HepG2 (cell line): ENCODE data around the gene ANAPC5. TPM values are rescaled to one million over a fixed set of nuclear protein-coding genes. Genes with fewer than 3 reads are reported as not detected.

Source experiments
- ATAC-seq: fragments of 200-7000 bp; cut with Tn5 transposase; 3 replicates; pipeline ENCODE4 v1.9.1; 2020; ENCODE audit warnings: mild to moderate bottlenecking, moderate library complexity
- BruUV-seq: library from RNA; stranded (reverse); fragments of 400-500 nt; replicated peaks from 2 replicates; lab custom pipeline; 2021; lab: Mats Ljungman, UMichigan
- CTCF ChIA-PET: fragments of 300-600 bp; formaldehyde crosslinking; extraction: SDS; loops from one replicate; lab custom pipeline; 2021; ENCODE audit warnings: low total read pairs, inconsistent platforms, low intra/inter-chr PET ratio; lab: Yijun Ruan, JAX
- POLR2A ChIA-PET: fragments of 350-600 bp; sonication (Branson Sonifier 250); formaldehyde crosslinking; loops from one replicate; lab custom pipeline; 2020; ENCODE audit warnings: antibody characterized with exemption, inconsistent platforms; lab: Yijun Ruan, JAX
- DNase-seq: peaks from one replicate; pipeline ENCODE4 v3.0.0-alpha.2; 2015; ENCODE audit warnings: low spot score
- FAIRE-seq: peaks from 3 replicates; lab custom pipeline; 2011; peaks lifted over from hg19 to GRCh38; lab: Jason Lieb, UNC
- H2AFZ ChIP-seq: one replicate; pipeline ENCODE4 v1.6.1; 2011; ENCODE audit warnings: low read length, inconsistent platforms
- H3K27ac ChIP-seq: fragments of 300-600 bp; 3 replicates; pipeline ENCODE4 v1.8.0; 2011; ENCODE audit warnings: mixed run types, mild to moderate bottlenecking, mixed read lengths, low read length, inconsistent platforms; ENCODE audit not compliant: insufficient read depth; ENCODE audit errors: extremely low read length
- H3K27me3 ChIP-seq, 2 experiments: fragments of 200-600 bp in 1 of 2; 2 replicates in 1 of 2; 3 replicates in 1 of 2; pipeline versions ENCODE4 v1.6.0 to v1.8.0; 2011; ENCODE audit warnings: low read length in 2 of 2, mild to moderate bottlenecking in 2 of 2, moderate library complexity in 2 of 2, inconsistent platforms in 1 of 2; ENCODE audit not compliant: insufficient read depth in 2 of 2, control insufficient read depth in 1 of 2
- H3K36me3 ChIP-seq, 2 experiments: fragments of 200-600 bp in 1 of 2; replicated peaks in 1 of 2; 2 replicates in 1 of 2; 3 replicates in 1 of 2; pipeline versions ENCODE4 v1.5.1 to v1.8.0; 2011; ENCODE audit warnings: low read length in 2 of 2, inconsistent platforms in 1 of 2; ENCODE audit not compliant: insufficient read depth in 2 of 2, control insufficient read depth in 1 of 2
- H3K4me1 ChIP-seq: 2 replicates; pipeline ENCODE4 v1.5.1; 2012; ENCODE audit warnings: low read length, inconsistent platforms; ENCODE audit not compliant: insufficient read depth
- H3K4me2 ChIP-seq: 2 replicates; pipeline ENCODE4 v1.6.0; 2011; ENCODE audit warnings: low read depth, low read length, inconsistent platforms
- H3K4me3 ChIP-seq, 3 experiments: fragments of 200-600 bp in 1 of 3; sonication (generic), shearing (Covaris generic) in 1 of 3; replicated peaks in 1 of 3; 2 replicates each; pipeline ENCODE4 v1.5.1; 2011 to 2016; ENCODE audit warnings: low read length in 3 of 3, inconsistent platforms in 2 of 3, low read depth in 2 of 3, mild to moderate bottlenecking in 2 of 3, control low read depth in 1 of 3, mixed read lengths in 1 of 3; ENCODE audit not compliant: insufficient read depth in 1 of 3
- H3K79me2 ChIP-seq: one replicate; pipeline ENCODE4 v1.6.1; 2011; ENCODE audit warnings: low read length, inconsistent platforms; ENCODE audit not compliant: insufficient read depth
- H3K9ac ChIP-seq: 2 replicates; pipeline ENCODE4 v1.6.0; 2011; ENCODE audit warnings: mild to moderate bottlenecking, low read depth, low read length, inconsistent platforms; ENCODE audit not compliant: insufficient read depth
- H3K9me3 ChIP-seq: 2 replicates; pipeline ENCODE4 v1.5.1; 2012; ENCODE audit warnings: mild to moderate bottlenecking, low read length
- H4K20me1 ChIP-seq: 2 replicates; pipeline ENCODE4 v1.6.0; 2011; ENCODE audit warnings: inconsistent platforms, mild to moderate bottlenecking, low read length, moderate library complexity; ENCODE audit not compliant: insufficient read depth
- AGO2 ChIP-seq: fragments of 200-400 bp; formaldehyde crosslinking; optimal IDR thresholded peaks from 2 replicates; pipeline ENCODE3; 2017; ENCODE audit warnings: mild to moderate bottlenecking, low read depth, low read length, moderate library complexity
- ARNTL ChIP-seq: sonication (generic); formaldehyde crosslinking; IDR thresholded peaks from 2 replicates; pipeline ENCODE4 v1.4.0; 2020; ENCODE audit warnings: mild to moderate bottlenecking, missing genetic modification reagents
- FIP1L1 ChIP-seq: fragments of 200-400 bp; formaldehyde crosslinking; IDR thresholded peaks from 2 replicates; pipeline ENCODE4 v1.6.1; 2018; ENCODE audit warnings: low read depth, mild to moderate bottlenecking, low read length, moderate library complexity, borderline replicate concordance; ENCODE audit not compliant: insufficient read depth
- FOXK1 ChIP-seq: sonication (generic); formaldehyde crosslinking; IDR thresholded peaks from 2 replicates; pipeline ENCODE4 v1.4.0; 2020; ENCODE audit warnings: low read depth, missing genetic modification reagents, borderline replicate concordance
- PRMT3 ChIP-seq: sonication (generic); formaldehyde crosslinking; IDR thresholded peaks from 2 replicates; pipeline ENCODE4 v1.8.1; 2022; ENCODE audit warnings: low read depth, mild to moderate bottlenecking, moderate library complexity, missing genetic modification reagents, borderline replicate concordance
- SP1 ChIP-seq, 2 experiments: fragments of 450-650 bp in 1 of 2; sonication (generic) in 1 of 2; formaldehyde crosslinking in 1 of 2; IDR thresholded peaks; 2 replicates each; pipeline versions ENCODE4 v1.4.0 to v1.6.1; 2016 to 2020; ENCODE audit warnings: missing genetic modification reagents in 1 of 2
- ZBTB37 ChIP-seq: sonication (generic); formaldehyde crosslinking; IDR thresholded peaks from 2 replicates; pipeline ENCODE4 v1.4.0; 2020; ENCODE audit warnings: mild to moderate bottlenecking, missing genetic modification reagents
- ZFP82 ChIP-seq: sonication (generic); formaldehyde crosslinking; IDR thresholded peaks from 2 replicates; pipeline ENCODE4 v1.5.1; 2020; ENCODE audit warnings: mild to moderate bottlenecking, missing genetic modification reagents, borderline replicate concordance
- ZNF180 ChIP-seq: sonication (generic); formaldehyde crosslinking; IDR thresholded peaks from 2 replicates; pipeline ENCODE4 v1.4.0; 2020; ENCODE audit warnings: low read depth, missing genetic modification reagents, borderline replicate concordance
- WGBS: methylation state at CpG from one replicate; pipeline ENCODE4 v1.1.6; 2017; ENCODE audit warnings: low lambda C conversion rate; 5-methylcytosine and 5-hydroxymethylcytosine counted together
- in situ Hi-C: cut with HindIII; loops from 2 replicates; pipeline ENCODE4 v1.10.0; 2017; ENCODE audit warnings: low pct_unique_long_range_greater_than_20kb; ENCODE audit not compliant: extremely low pct_ligation_motif_present
- intact Hi-C: fragments of 100-400 bp; cut with micrococcal nuclease; formaldehyde crosslinking; loops from one replicate; pipeline ENCODE4 v1.10.0; 2022; ENCODE audit not compliant: unreplicated experiment
- polyA plus RNA-seq, 8 experiments: library from polyadenylated mRNA; depleted of rRNA in 3 of 8; stranded (reverse) in 7 of 8; unstranded in 1 of 8; fragments of >200 nt; fragmentation: Illumina TruSeq in 4 of 8; extraction: Trizol in 4 of 8; gene quantifications; 2 replicates each; pipeline versions ENCODE4 v1.2.1 to v1.2.3, GENCODE V29; 2011 to 2016; ENCODE audit warnings: low read depth in 4 of 8, missing spikeins in 1 of 8, mixed read lengths in 1 of 8; ENCODE audit not compliant: insufficient read depth in 1 of 8
- total RNA-seq, 5 experiments: library from RNA; depleted of rRNA; stranded (reverse); fragments of >200 nt; fragmentation: Illumina TruSeq; extraction: Trizol; gene quantifications; 2 replicates each; pipeline ENCODE4 v1.2.3, GENCODE V29; 2016; ENCODE audit warnings: low read depth in 1 of 5

The ANAPC5 gene
- total and polyA plus RNA-seq, 2 of the 13 experiments (the other 11 are each of a cell fraction or from before 2014, with no cell fraction given), result 146 to 161 TPM

GRCh38 chr12:121284551-121285390 is 67.4 kb downstream of the ANAPC5 start (continued):
- TF ChIP-seq ZFP82 (CRISPR knock-in tag), result no peak
- TF ChIP-seq PRMT3 (CRISPR knock-in tag), result no peak
- no peak for TF ChIP-seq FIP1L1
- no peak for TF ChIP-seq ZNF180
- TF ChIP-seq ARNTL (CRISPR knock-in tag), result no peak
- no peak for TF ChIP-seq SP1 (IDR thresholded peaks at IDR 0.05)
- TF ChIP-seq SP1 (CRISPR knock-in tag; IDR thresholded peaks at IDR 0.05), result no peak
- TF ChIP-seq ZBTB37 (CRISPR knock-in tag), result no peak
- no peak for TF ChIP-seq FOXK1 (CRISPR knock-in tag)

- H3K9ac ChIP-seq, result no peak overlapping the region
- H3K4me1 ChIP-seq, result no peaks in the 10 kb centered on the region
- H3K36me3 ChIP-seq, result peaks cover 2 to 3% of the 10 kb centered on the region in 2 experiments; a peak in 2 of 5 replicates
- TF ChIP-seq SP1 (IDR thresholded peaks at IDR 0.05) (no peak), SP1 (CRISPR knock-in tag; IDR thresholded peaks at IDR 0.05) (no peak), AGO2 (peak; percentile 55)
- intact Hi-C loops, result no loop called here
- H3K27ac ChIP-seq, result no peak overlapping the region
- DNase-seq, result no peak
- no peaks in the 10 kb centered on the region for H3K9me3 ChIP-seq
- H3K4me3 ChIP-seq, result no peak overlapping the region
- H4K20me1 ChIP-seq, result no peaks in the 10 kb centered on the region; the same call in 1 of the 2 replicates
- no TSS peak for BruUV-seq
- H3K27me3 ChIP-seq, result no peaks in the 10 kb centered on the region
- in situ Hi-C loops, result no loop called here
- WGBS, result 92% methylated on average over 6 of the region's 6 CpGs
- FAIRE-seq, result no peak
- no peaks in the 10 kb centered on the region for H3K79me2 ChIP-seq
- ChIA-PET CTCF (no interaction called here), POLR2A (interaction anchor here (1.4 kb wide), 1 partner anchor 12 kb away, joined by 3 read pairs; no protein-coding TSS in a partner anchor)
- H3K4me2 ChIP-seq, result no peak overlapping the region
- no peak for ATAC-seq
- no peak overlapping the region for H2AFZ ChIP-seq
These were observed 68.4 kb downstream of the ANAPC5 start for GRCh38 chr12:121283841-121284240.
